ENCODE results near the gene MPZL1.

DNA sequence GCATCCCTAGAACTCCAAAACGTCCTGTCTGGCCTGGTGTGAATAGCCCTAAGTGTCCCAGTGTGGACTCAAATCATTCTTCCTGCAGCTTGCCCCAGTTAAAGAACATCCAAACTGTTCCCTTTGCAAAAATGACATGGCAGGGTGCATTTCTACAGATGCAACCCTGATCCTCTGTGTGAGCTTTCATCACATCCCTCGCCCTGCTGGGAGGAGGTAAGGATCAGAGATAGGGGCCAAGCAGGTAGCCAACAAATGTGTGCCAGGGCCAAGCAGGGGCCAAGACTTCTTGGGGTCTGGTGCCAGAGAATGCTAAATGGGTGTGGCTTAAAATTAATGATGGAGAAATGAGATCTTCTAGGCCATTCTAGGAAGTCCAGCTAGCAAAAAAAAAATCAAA is 27.1 kb upstream of the MPZL1 start:
- TF ChIP-seq, protein P1, sequence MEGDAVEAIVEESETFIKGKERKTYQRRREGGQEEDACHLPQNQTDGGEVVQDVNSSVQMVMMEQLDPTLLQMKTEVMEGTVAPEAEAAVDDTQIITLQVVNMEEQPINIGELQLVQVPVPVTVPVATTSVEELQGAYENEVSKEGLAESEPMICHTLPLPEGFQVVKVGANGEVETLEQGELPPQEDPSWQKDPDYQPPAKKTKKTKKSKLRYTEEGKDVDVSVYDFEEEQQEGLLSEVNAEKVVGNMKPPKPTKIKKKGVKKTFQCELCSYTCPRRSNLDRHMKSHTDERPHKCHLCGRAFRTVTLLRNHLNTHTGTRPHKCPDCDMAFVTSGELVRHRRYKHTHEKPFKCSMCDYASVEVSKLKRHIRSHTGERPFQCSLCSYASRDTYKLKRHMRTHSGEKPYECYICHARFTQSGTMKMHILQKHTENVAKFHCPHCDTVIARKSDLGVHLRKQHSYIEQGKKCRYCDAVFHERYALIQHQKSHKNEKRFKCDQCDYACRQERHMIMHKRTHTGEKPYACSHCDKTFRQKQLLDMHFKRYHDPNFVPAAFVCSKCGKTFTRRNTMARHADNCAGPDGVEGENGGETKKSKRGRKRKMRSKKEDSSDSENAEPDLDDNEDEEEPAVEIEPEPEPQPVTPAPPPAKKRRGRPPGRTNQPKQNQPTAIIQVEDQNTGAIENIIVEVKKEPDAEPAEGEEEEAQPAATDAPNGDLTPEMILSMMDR (IDR thresholded peaks at IDR 0.05; ENCODE audit: low read depth, low read length, missing input control) = no peak
- no peak for TF ChIP-seq SP1 (IDR thresholded peaks at IDR 0.05)

Measured in liver (tissue), 3 donors.